ENCODE data around the gene CCNG2.

CCNG2 gene

GRCh38 chr4:77184974-77185373, 28.0 kb downstream of the CCNG2 start:
- no peak for FAIRE-seq
- DNase-seq (ENCODE audit: insufficient read length, low spot score) = no peak
- TF ChIP-seq CTCF (IDR thresholded peaks at IDR 0.05; ENCODE audit: insufficient read depth, missing control alignments) = no peak

GRCh38 chr4:77185686-77186085, 28.7 kb downstream of the CCNG2 start:
- TF ChIP-seq CTCF (IDR thresholded peaks at IDR 0.05; ENCODE audit: insufficient read depth, missing control alignments) = no peak

GRCh38 chr4:77187322-77187721, 30.3 kb downstream of the CCNG2 start:
- TF ChIP-seq CTCF (IDR thresholded peaks at IDR 0.05; ENCODE audit: insufficient read depth, missing control alignments) = no peak
- FAIRE-seq (peak; percentile 46), DNase-seq (ENCODE audit: insufficient read length, low spot score) (no peak)

More at GRCh38 chr4:77185686-77186085, 28.7 kb downstream of the CCNG2 start:
- FAIRE-seq = no peak
- no peak for DNase-seq (ENCODE audit: insufficient read length, low spot score)

- no peak for TF ChIP-seq CTCF (IDR thresholded peaks at IDR 0.05; ENCODE audit: insufficient read depth, missing control alignments)
- FAIRE-seq (no peak), DNase-seq (ENCODE audit: insufficient read length, low spot score) (no peak)
Measured at GRCh38 chr4:77188498-77189220, 31.7 kb downstream of the CCNG2 start.

GRCh38 chr4:77189412-77189811, 32.4 kb downstream of the CCNG2 start:
- DNase-seq (ENCODE audit: insufficient read length, low spot score) (no peak), FAIRE-seq (no peak)
- TF ChIP-seq CTCF (IDR thresholded peaks at IDR 0.05; ENCODE audit: insufficient read depth, missing control alignments) = no peak

- no peak for TF ChIP-seq CTCF (IDR thresholded peaks at IDR 0.05; ENCODE audit: insufficient read depth, missing control alignments)
- DNase-seq (ENCODE audit: insufficient read length, low spot score) (no peak), FAIRE-seq (no peak)
Measured at GRCh38 chr4:77190053-77190452, 33.0 kb downstream of the CCNG2 start.

- FAIRE-seq (no peak), DNase-seq (ENCODE audit: insufficient read length, low spot score) (no peak)
- no peak for TF ChIP-seq CTCF (IDR thresholded peaks at IDR 0.05; ENCODE audit: insufficient read depth, missing control alignments)
Measured at GRCh38 chr4:77193046-77193445, 36.0 kb downstream of the CCNG2 start.

Measured in D721Med (cell line).